UCSD-AML1 (cell line): ENCODE data around the gene SNRNP35.
"Not testable (repeated sequence)": the region's sequence is repeated elsewhere in the genome, so short reads cannot be mapped to it uniquely, and the experiment has no call there.

Experiments used
- DNase-seq: peaks from one replicate; lab custom pipeline; 2025; ENCODE audit not compliant: unreplicated experiment; lab: John Stamatoyannopoulos, UW

The SNRNP35 gene

DNA sequence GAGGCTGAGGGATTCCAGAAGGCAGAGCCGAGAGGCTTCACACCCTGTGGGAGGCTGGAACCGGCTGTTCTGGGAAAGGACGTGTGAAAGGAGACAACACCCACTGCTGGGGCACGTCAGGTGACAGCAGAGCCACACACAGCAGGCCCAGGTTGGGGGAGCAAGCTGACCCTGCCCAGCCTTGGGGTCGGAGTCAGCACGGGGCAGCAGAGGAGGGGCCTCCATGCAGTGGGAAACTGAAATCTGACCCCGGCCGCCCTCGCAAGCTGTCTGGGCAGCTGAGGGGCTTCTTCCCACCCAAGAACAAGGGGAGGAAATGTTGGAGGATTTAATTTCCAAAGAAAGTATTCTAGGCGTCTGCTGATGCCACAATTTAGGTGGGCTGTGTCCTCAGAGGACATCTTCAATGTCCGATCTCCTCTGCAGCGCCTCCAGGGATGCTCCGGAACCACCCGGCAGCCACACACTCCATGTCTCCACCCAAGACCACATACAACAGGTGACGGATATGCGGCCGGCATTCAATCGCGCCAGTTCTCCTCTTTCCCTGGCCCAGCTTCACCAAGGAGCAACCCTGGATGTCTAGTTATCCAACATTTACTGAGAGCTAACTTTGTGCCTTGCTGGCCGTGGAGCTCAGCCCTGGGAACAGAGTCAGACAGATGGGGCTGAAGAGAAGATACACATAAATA is 30.7 kb downstream of the SNRNP35 start:
- DNase-seq: no peak

- DNase-seq: no peak
Measured at GRCh38 chr12:123489580-123489979, 31.6 kb downstream of the SNRNP35 start.

DNA sequence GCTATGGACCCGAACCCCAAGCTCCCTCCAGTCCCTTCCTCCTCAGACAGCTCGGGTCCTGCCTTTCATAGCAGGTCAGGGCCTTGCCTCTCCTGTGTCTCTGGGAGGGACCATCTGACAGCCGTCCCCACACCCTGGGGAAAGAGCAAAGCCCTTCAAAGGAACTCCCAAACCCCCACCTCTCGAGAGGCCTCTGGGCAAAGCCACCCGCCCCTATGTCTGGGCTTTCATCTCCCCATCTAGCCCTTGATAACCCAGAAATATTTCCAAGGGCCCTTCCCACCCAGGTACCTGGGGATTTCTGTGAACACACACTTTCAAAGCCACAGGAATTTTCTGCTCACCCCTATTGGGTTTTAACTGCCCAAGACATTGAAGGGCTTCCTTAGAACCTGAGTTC is 32.1 kb downstream of the SNRNP35 start:
- no peak for DNase-seq

- DNase-seq: no peak
Measured at GRCh38 chr12:123491056-123491455, 33.1 kb downstream of the SNRNP35 start.

- DNase-seq: no peak
Measured at GRCh38 chr12:123491481-123491880, 33.5 kb downstream of the SNRNP35 start.

DNA sequence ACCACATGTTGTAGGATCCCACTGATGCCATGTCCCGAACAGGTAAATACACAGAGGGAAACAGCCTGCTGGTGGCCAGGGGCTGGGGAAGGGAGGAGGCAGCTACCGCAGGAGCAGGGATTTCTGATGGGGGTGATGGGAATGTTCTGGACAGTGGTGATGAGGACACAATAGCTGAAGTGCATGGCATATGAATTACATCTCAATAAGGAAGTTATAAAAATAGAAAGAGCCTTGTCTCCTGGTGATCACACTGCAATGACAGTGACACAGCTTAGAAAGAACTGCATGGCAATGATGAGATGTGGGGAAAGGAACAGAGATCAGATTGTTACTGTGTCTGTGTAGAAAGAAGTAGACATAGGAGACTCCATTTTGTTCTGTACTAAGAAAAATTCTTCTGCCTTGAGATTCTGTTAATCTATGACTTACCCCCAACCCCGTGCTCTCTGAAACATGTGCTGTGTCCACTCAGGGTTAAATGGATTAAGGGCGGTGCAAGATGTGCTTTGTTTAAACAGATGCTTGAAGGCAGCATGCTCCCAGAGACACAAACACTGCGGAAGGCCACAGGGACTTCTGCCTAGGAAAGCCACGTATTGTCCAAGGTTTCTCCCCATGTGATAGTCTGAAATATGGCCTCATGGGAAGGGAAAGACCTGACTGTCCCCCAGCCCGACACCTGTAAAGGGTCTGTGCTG is 34.5 kb downstream of the SNRNP35 start:
- DNase-seq: not testable (repeated sequence)

- no peak for DNase-seq
Measured at GRCh38 chr12:123494124-123494851, 36.3 kb downstream of the SNRNP35 start.

GRCh38 chr12:123497065-123497464 is 39.1 kb downstream of the SNRNP35 start:
- no peak for DNase-seq

DNA sequence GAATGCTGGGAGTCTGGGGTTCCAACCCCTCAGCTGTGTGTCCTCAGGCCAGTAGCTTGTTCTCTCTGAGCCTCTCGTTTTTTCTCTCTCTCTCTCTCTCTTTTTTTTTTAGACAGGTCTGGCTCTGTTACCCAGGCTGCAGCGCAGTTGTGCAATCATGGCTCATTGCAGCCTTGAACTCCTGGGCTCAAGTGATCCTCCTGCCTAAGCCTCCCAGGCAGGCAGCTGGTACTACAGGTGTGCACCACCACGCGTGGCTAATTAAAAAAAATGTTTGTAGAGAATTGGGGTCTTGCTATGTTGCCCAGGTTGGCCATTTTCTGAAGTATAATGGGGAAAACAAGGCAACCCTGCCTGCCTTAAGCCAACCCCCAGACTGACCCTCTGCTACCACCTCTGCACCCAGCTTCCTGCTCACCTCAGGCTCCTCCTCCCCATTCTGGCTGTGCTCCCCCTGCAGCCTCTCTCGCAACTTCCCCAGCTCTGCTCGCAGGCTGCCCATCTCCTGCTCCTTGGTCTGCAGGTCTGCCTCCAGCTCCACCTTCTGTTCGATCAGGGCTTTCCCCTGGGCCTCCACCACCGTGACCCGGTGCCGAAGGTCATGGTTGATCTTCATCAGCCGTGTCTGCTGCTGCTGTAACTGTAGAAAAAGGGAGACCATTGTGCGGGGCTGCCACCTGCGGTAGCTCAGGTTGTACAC is 40.3 kb downstream of the SNRNP35 start:
- DNase-seq: no peak

DNA sequence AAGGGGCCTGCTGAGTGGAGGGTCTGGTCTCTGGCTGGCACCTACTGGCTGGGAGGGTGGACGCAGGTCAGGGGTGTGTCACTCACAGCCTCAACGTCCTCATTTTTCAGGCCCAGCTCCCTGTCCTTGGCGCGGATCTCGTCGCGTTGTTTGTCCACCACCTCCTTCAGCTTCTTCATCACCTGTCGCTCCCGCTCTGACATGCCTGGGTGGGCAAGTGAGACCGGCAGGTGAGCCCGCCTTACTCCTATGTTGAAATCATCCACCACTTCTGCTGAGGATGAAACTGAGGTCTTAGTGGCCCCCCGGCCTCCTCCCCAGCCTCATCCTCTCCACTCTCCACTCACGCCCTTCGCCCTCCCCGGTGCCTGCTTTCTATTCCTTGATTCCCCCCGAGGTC is 41.4 kb downstream of the SNRNP35 start:
- DNase-seq: no peak

GRCh38 chr12:123502163-123502704 is 44.3 kb downstream of the SNRNP35 start:
- no peak for DNase-seq

DNA sequence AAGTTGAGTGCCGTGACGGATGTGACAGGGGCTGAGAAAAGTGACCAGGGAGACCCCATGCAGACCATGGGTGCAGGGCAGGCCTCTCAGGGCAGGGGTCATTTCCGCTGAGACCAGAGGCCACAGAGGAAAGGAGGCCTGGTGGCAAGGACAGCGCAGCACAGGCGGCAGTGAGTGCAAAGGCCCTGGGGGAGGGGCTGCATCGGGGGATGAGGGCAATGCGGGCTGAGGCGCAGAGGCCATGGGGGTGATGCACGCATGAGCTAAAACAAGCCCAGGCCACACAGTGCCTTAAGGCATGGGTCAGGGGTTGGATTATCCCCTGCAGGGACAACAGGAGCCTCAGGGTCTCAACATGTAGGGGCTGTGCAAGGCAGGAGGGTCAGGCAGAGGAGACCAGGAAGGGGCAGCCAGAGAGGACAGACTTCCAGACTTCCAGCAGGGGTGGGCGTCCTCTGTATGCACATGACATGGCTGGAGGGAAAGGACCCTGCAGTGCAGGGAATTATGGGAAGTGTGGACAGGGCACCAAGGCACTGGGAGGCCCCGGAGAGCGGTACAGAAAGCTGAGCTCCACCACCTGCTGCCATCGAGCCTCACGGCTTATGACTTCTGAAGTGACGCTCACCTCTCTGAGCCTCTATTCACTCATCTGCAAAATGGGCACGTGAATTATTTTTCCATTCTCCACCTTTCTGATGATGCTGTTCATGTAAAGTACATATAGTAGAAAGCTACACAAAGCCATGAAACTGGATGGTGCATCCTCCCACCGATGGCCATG is 48.3 kb downstream of the SNRNP35 start:
- no peak for DNase-seq

DNA sequence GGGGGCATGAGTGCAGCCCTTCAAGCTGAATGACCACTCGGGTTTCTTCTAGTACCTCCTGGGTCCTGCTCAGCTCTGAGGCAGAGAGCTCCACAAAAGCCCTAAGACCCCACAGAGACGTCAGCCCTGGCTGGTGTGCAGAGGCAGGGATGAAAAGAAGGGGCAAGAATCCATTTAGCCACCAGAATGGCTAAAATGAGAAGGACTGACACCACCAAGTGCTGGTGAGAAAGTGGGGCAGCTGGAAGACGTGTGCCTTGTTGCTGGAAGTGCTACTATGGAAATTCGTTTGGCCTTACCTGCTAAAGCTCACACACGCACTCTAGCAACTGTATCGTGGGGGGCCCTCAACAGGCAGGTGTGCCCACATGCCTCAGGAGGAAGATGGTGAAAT is 48.9 kb downstream of the SNRNP35 start:
- no peak for DNase-seq

- DNase-seq: no peak
Measured at GRCh38 chr12:123512838-123513665, 55.1 kb downstream of the SNRNP35 start.

- no peak for DNase-seq
Measured at GRCh38 chr12:123513805-123514204, 55.9 kb downstream of the SNRNP35 start.

- DNase-seq: not testable (repeated sequence)
Measured at GRCh38 chr12:123514582-123515221, 56.8 kb downstream of the SNRNP35 start.

DNA sequence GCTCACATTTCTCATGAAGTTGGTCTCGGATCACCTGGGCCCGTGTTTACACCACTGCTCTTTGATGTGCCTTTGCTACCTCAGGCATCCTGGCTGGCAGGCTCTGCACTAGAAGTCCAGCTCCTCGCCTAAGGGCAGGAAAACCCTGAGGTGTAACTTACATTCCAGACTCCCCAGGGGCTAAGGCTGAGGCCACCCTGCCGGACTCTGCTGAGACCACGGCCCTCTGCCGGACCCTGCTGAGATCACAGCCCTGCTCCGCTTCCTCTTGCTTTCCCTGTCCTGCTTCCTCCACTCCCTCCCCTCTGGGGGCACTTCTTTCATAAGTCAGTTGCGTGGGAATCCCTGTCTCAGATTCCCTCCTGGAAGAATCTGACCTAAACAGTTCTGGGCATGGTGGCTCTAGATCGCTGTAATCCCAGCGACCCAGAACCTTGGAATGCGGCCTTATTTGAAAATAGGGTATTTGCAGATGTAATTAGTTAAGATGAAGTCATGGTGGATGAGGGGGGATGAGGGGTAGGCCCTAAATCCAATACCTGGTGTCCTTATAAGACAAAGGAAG is 58.4 kb downstream of the SNRNP35 start:
- DNase-seq: no peak
